Esophagus muscularis mucosa (tissue), 4 donors: Measurements from ENCODE around the gene GRIK4.

Experiments
- CTCF ChIP-seq, 3 experiments: fragments of 200-600 bp in 2 of 3; fragments of 450-650 bp in 1 of 3; sonication (generic) in 2 of 3; IDR thresholded peaks; one replicate each; pipeline ENCODE4 v1.5.1; 2017 to 2019; ENCODE audit warnings: antibody characterized with exemption in 3 of 3, mild to moderate bottlenecking in 2 of 3, moderate library complexity in 1 of 3
- EP300 ChIP-seq: sonication (generic); formaldehyde crosslinking; IDR thresholded peaks from one replicate; pipeline ENCODE4 v1.6.1; 2017; ENCODE audit warnings: antibody characterized with exemption
- POLR2A ChIP-seq: fragments of 450-650 bp; IDR thresholded peaks from one replicate; pipeline ENCODE4 v1.6.1; 2017; ENCODE audit warnings: antibody characterized with exemption, moderate library complexity, mild to moderate bottlenecking, low read depth
- POLR2AphosphoS5 ChIP-seq, 2 donors: sonication (generic); formaldehyde crosslinking; IDR thresholded peaks; one replicate each; pipeline ENCODE4 v1.6.1; 2017; ENCODE audit warnings: antibody characterized with exemption in 2 of 2

GRCh38 chr11:120878781-120879180 is 367.2 kb downstream of the GRIK4 start:
- TF ChIP-seq CTCF (IDR thresholded peaks at IDR 0.05) = no peak
- TF ChIP-seq POLR2AphosphoS5 (IDR thresholded peaks at IDR 0.05) = no peak
- TF ChIP-seq POLR2A = no peak
- TF ChIP-seq EP300 = no peak
